Common myeloid progenitor, CD34-positive (primary cell): ENCODE measurements around the gene ZNF343.
"Not testable (repeated sequence)": the region's sequence is repeated elsewhere in the genome, so short reads cannot be mapped to it uniquely, and the experiment has no call there.

ENCODE experiments used
- CTCF ChIA-PET: fragments of 350-600 bp; sonication (Branson Sonifier 250); formaldehyde crosslinking; loops from one replicate; lab custom pipeline; 2021; ENCODE audit warnings: antibody characterized with exemption; lab: Charles Lee
- POLR2A ChIA-PET: fragments of 350-600 bp; sonication (Branson Sonifier 250); formaldehyde crosslinking; loops from one replicate; lab custom pipeline; 2021; ENCODE audit warnings: antibody characterized with exemption; lab: Charles Lee
- DNase-seq, 3 donors: peaks; one replicate each; pipeline versions ENCODE4 v3.0.0 to v3.0.0-alpha.2; 2013
- H3K27ac ChIP-seq, 2 experiments: 1 replicate in 1 of 2; 2 replicates in 1 of 2; pipeline ENCODE4 v1.7.0; 2013; ENCODE audit warnings: inconsistent platforms in 2 of 2, low read length in 2 of 2, mild to moderate bottlenecking in 2 of 2, low read depth in 1 of 2, moderate library complexity in 1 of 2; ENCODE audit not compliant: severe bottlenecking in 2 of 2, insufficient read depth in 1 of 2, poor library complexity in 1 of 2
- H3K27me3 ChIP-seq, 5 experiments: replicated peaks in 2 of 5; 1 replicate in 3 of 5; 2 replicates in 2 of 5; pipeline versions ENCODE4 v1.6.1 to v1.7.0; 2013; ENCODE audit warnings: low read length in 4 of 5, mild to moderate bottlenecking in 2 of 5, moderate library complexity in 2 of 5, inconsistent platforms in 1 of 5; ENCODE audit not compliant: insufficient read depth in 5 of 5, control insufficient read depth in 4 of 5
- H3K36me3 ChIP-seq, 4 experiments: 1 replicate in 2 of 4; 2 replicates in 2 of 4; pipeline versions ENCODE4 v1.6.1 to v1.7.0; 2013; ENCODE audit warnings: low read length in 3 of 4, control low read depth in 1 of 4, mild to moderate bottlenecking in 1 of 4; ENCODE audit not compliant: control insufficient read depth in 4 of 4, insufficient read depth in 4 of 4
- H3K4me1 ChIP-seq, 4 experiments: 1 replicate in 3 of 4; 2 replicates in 1 of 4; pipeline versions ENCODE4 v1.6.1 to v1.7.1; 2013; ENCODE audit warnings: low read length in 3 of 4, mild to moderate bottlenecking in 3 of 4, control low read depth in 1 of 4, inconsistent platforms in 1 of 4, moderate library complexity in 1 of 4; ENCODE audit not compliant: control insufficient read depth in 4 of 4, insufficient read depth in 4 of 4; ENCODE audit errors: control extremely low read depth in 1 of 4
- H3K4me3 ChIP-seq, 7 experiments: 1 replicate in 4 of 7; 2 replicates in 3 of 7; pipeline versions ENCODE4 v1.5.1 to v1.7.0; 2013; ENCODE audit warnings: mild to moderate bottlenecking in 7 of 7, low read length in 6 of 7, moderate library complexity in 6 of 7, inconsistent platforms in 2 of 7, low read depth in 2 of 7, control low read depth in 1 of 7; ENCODE audit not compliant: insufficient read depth in 4 of 7, control insufficient read depth in 1 of 7; ENCODE audit errors: extremely low read depth in 1 of 7
- H3K9me3 ChIP-seq, 5 experiments: 1 replicate in 4 of 5; 2 replicates in 1 of 5; pipeline versions ENCODE4 v1.6.1 to v1.7.1; 2013; ENCODE audit warnings: low read length in 4 of 5, mild to moderate bottlenecking in 2 of 5, inconsistent platforms in 1 of 5, low read depth in 1 of 5, moderate library complexity in 1 of 5; ENCODE audit not compliant: control insufficient read depth in 4 of 5, insufficient read depth in 2 of 5; ENCODE audit errors: control extremely low read depth in 1 of 5
- WGBS: methylation state at CpG from one replicate; pipeline ENCODE4 v1.1.5; 2013; ENCODE audit not compliant: insufficient coverage; 5-methylcytosine and 5-hydroxymethylcytosine counted together

ZNF343 gene

GRCh38 chr20:2502808-2503384, 5.8 kb downstream of the ZNF343 start:
- H3K4me1 ChIP-seq, H3K27me3 ChIP-seq, H3K4me3 ChIP-seq, DNase-seq, POLR2A ChIA-PET, H3K27ac ChIP-seq, H3K9me3 ChIP-seq: not testable (repeated sequence)
- H3K36me3 ChIP-seq, result peaks cover 9 to 20% (median 14%) of the 10 kb centered on the region in 4 experiments
- CTCF ChIA-PET, result interaction anchor here (1.7 kb wide), 1 partner anchor 9 kb away, joined by 4 read pairs; no protein-coding TSS in a partner anchor
- no CpG with 5 or more reads among the region's 2 CpGs for WGBS

- H3K27ac ChIP-seq, result no peak overlapping the region
- CTCF ChIA-PET, result no interaction called here
- H3K27me3 ChIP-seq, result no peaks in the 10 kb centered on the region
- no peaks in the 10 kb centered on the region for H3K4me1 ChIP-seq
- H3K9me3 ChIP-seq, result peaks cover 0 to 10% (median 2%) of the 10 kb centered on the region in 5 experiments
- no peak for DNase-seq
- WGBS, result 75% methylated on average over 4 of the region's 4 CpGs
- POLR2A ChIA-PET, result no interaction called here
- peaks cover 18 to 79% (median 59%) of the 10 kb centered on the region in 4 experiments for H3K36me3 ChIP-seq
- no peak overlapping the region for H3K4me3 ChIP-seq
Measured at GRCh38 chr20:2485661-2486060, 23.1 kb downstream of the ZNF343 start.

DNA sequence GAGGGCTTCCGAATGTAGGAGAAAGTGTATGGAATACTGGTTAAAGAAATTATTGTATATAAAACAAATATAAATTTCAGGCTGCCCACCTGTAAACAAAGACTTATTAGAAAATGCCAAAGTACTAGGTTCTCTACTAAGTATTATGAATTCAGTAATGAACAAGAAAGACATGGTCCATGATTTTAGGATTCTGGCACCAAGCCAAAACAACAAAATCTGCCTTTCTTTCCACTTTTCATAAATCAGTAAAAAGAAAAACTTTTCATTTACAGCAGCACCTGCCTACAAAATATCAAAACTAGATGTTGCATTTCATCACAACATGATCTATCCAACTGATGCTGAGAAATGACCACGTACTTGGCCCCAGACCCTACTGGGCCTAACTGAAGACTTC, 23.6 kb downstream of the ZNF343 start:
- H3K4me1 ChIP-seq, result no peaks in the 10 kb centered on the region
- CTCF ChIA-PET, result interaction anchor here (1.6 kb wide), 1 partner anchor 37 kb away, joined by 4 read pairs; no protein-coding TSS in a partner anchor
- POLR2A ChIA-PET, result no interaction called here
- WGBS, result 92% methylated on average over 1 of the region's 2 CpGs
- peaks cover 22 to 79% (median 60%) of the 10 kb centered on the region in 4 experiments for H3K36me3 ChIP-seq
- H3K27me3 ChIP-seq, result no peaks in the 10 kb centered on the region
- no peak overlapping the region for H3K27ac ChIP-seq
- H3K4me3 ChIP-seq, result no peak overlapping the region
- H3K9me3 ChIP-seq, result peaks cover 0 to 14% (median 5%) of the 10 kb centered on the region in 5 experiments
- no peak for DNase-seq

GRCh38 chr20:2483504-2483903, 25.2 kb downstream of the ZNF343 start:
- ChIA-PET POLR2A (no interaction called here), CTCF (interaction anchor here (1.6 kb wide), 1 partner anchor 38 kb away, joined by 4 read pairs; no protein-coding TSS in a partner anchor)
- H3K27ac ChIP-seq, result no peak overlapping the region
- peaks cover 19 to 68% (median 51%) of the 10 kb centered on the region in 4 experiments for H3K36me3 ChIP-seq
- H3K4me1 ChIP-seq, result no peaks in the 10 kb centered on the region
- peaks cover 0 to 14% (median 5%) of the 10 kb centered on the region in 5 experiments for H3K9me3 ChIP-seq
- no peaks in the 10 kb centered on the region for H3K27me3 ChIP-seq
- no peak overlapping the region for H3K4me3 ChIP-seq
- WGBS, result 95% methylated on average over 3 of the region's 12 CpGs
- DNase-seq, result no peak

DNA sequence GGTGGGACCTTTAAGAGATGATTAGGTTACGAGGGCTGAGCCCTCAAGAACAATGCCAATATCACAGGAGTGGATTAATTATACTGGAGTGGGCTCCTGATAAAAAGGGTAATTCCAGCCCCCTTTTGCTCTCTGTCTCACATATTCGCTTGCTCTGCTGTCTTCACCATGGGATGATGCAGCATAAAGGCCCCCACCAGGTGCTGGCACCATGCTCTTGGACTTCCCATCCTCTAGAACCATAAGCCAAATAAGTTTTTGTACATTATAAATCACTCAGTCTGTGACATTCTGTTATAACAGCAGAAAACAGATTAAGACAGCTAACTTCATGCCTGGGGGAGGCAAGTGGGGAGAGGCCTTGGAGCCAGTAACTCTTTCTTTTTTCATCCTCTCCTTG, 28.3 kb downstream of the ZNF343 start:
- Histone ChIP-seq H3K4me1 (no peaks in the 10 kb centered on the region), H3K4me3 (no peak overlapping the region), H3K27me3 (no peaks in the 10 kb centered on the region), H3K27ac (no peak overlapping the region), H3K9me3 (peaks cover 0 to 14% (median 5%) of the 10 kb centered on the region in 5 experiments), H3K36me3 (peaks cover 16 to 54% (median 42%) of the 10 kb centered on the region in 4 experiments)
- POLR2A ChIA-PET, result no interaction called here
- WGBS, result 69% methylated on average over 2 of the region's 2 CpGs
- DNase-seq, result no peak
- CTCF ChIA-PET, result interaction anchor here (1.1 to 1.6 kb wide), 2 partner anchors 15 to 41 kb away, joined by 3 to 4 read pairs; no protein-coding TSS in a partner anchor

DNA sequence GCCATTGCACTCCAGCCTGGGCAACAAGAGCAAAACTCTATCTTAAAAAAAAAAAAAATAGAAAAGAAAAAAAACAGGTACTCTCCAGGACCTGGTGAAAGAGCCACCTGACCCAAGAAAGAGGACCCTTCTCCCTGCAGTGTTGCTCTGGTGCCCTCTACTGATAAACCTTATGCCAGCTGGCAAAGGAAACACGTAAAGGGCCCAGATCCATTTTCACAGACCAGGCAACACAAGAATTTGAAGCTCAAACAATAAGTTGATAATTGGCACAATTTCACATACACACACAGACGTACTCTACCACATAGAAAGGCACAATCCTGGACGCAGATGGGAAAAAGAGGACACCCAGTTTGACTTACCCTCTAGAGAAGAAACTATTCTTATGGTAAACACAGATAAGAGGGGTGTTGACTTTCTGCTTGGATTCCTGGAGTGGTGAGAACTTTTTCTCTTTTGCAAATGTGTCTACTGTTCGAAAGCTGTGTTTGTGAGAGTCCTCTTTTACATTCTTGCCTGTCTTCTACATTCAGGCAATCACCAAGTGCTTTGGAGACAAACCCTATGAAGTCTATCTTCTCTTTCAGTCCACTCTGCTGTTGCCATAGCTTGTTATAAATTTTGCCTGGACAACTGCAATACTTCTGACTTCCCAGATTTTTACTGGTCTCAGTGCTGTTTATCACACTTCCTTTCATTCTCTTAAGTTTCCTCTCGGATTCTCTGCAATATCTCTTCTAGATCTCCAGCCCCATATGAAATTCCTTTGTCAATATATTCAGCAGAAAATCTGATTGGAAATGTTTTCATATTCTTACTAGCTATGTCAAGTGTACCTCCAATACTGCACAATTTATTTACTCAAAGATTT, 31.7 kb downstream of the ZNF343 start:
- DNase-seq, result no peak
- ChIA-PET CTCF (interaction anchor here (0.9 to 1.4 kb wide), 4 partner anchors 8 to 45 kb away, joined by 3 to 5 read pairs (median 4); no protein-coding TSS in a partner anchor), POLR2A (interaction anchor here (0.7 kb wide), 2 partner anchors 18 to 66 kb away, joined by 5 to 7 read pairs; no protein-coding TSS in a partner anchor)
- Histone ChIP-seq H3K4me3 (no peak overlapping the region), H3K27ac (no peak overlapping the region), H3K9me3 (peaks cover 0 to 14% (median 5%) of the 10 kb centered on the region in 5 experiments), H3K4me1 (no peaks in the 10 kb centered on the region), H3K27me3 (no peaks in the 10 kb centered on the region), H3K36me3 (peaks cover 10 to 25% (median 17%) of the 10 kb centered on the region in 4 experiments)
- WGBS, result 94% methylated on average over 2 of the region's 5 CpGs
